GM19328 (cell line): ENCODE measurements around the gene FAM83D.

Source experiments
- ATAC-seq: cut with Tn5 transposase; IDR thresholded peaks from one replicate; pipeline ENCODE4 v1.9.1; 2021; ENCODE audit warnings: mild to moderate bottlenecking, moderate library complexity; ENCODE audit not compliant: unreplicated experiment

Gene FAM83D

GRCh38 chr20:38997622-38998021 is 71.4 kb downstream of the FAM83D start:
- ATAC-seq = peak; percentile 80

- ATAC-seq = no peak
These were observed 73.0 kb downstream of the FAM83D start for GRCh38 chr20:38999217-38999616.

- no peak for ATAC-seq
These were observed 74.0 kb downstream of the FAM83D start for GRCh38 chr20:38999965-39000910.
